GM12801 (cell line): ENCODE measurements around the gene LBHD2.

Experiments used
- CTCF ChIP-seq: IDR thresholded peaks from one replicate; pipeline ENCODE4 v1.5.1; 2011; ENCODE audit warnings: control low read depth; ENCODE audit not compliant: insufficient read length; ENCODE audit errors: extremely low read depth

LBHD2 gene

GRCh38 chr14:103084021-103084919, at the start of gene LBHD2:
Gene LBHD2, plus strand, starts transcription at chr14:103084210. Its CDS starts 1,803 bp downstream, at chr14:103086013.
- no peak for TF ChIP-seq CTCF

- no peak for TF ChIP-seq CTCF
These were observed 42.5 kb upstream of the LBHD2 start for GRCh38 chr14:103041464-103041863.

- no peak for TF ChIP-seq CTCF
These were observed 40.6 kb upstream of the LBHD2 start for GRCh38 chr14:103043257-103044015.

GRCh38 chr14:103045371-103045869, 38.6 kb upstream of the LBHD2 start:
- TF ChIP-seq CTCF, result no peak

GRCh38 chr14:103050935-103051334, 33.1 kb upstream of the LBHD2 start:
- no peak for TF ChIP-seq CTCF

GRCh38 chr14:103052407-103052806, 31.6 kb upstream of the LBHD2 start:
- TF ChIP-seq CTCF, result no peak

GRCh38 chr14:103055695-103056094, 28.3 kb upstream of the LBHD2 start:
- no peak for TF ChIP-seq CTCF
